Neural progenitor cell (in vitro differentiated cells): ENCODE measurements around the gene ZNF831. TPM values are rescaled to one million over a fixed set of nuclear protein-coding genes. Genes with fewer than 3 reads are reported as not detected.

Experiments used
- DNase-seq: peaks from one replicate; pipeline ENCODE4 v3.0.0-alpha.2; 2016; ENCODE audit warnings: low spot score
- H2AFZ ChIP-seq: fragments of 200-600 bp; sonication (generic); replicated peaks from 2 replicates; pipeline ENCODE4 v1.6.1; 2016; ENCODE audit warnings: antibody characterized with exemption
- H3F3A ChIP-seq: fragments of 200-600 bp; sonication (generic); 2 replicates; pipeline ENCODE4 v1.6.1; 2016; ENCODE audit warnings: antibody characterized with exemption, low read depth
- H3K27ac ChIP-seq: fragments of 200-600 bp; sonication (generic); 2 replicates; pipeline ENCODE4 v1.5.1; 2016; ENCODE audit warnings: mild to moderate bottlenecking
- H3K27me3 ChIP-seq: fragments of 200-600 bp; sonication (generic); 2 replicates; pipeline ENCODE4 v1.6.1; 2016; ENCODE audit warnings: mild to moderate bottlenecking, moderate library complexity
- H3K36me3 ChIP-seq: fragments of 200-600 bp; sonication (generic); 2 replicates; pipeline ENCODE4 v1.5.1; 2016
- H3K4me1 ChIP-seq: fragments of 200-600 bp; sonication (generic); 2 replicates; pipeline ENCODE4 v1.6.1; 2016; ENCODE audit warnings: mixed run types
- H3K4me2 ChIP-seq: fragments of 200-600 bp; sonication (generic); 2 replicates; pipeline ENCODE4 v1.6.1; 2016
- H3K4me3 ChIP-seq: fragments of 200-600 bp; sonication (generic); 2 replicates; pipeline ENCODE4 v1.5.1; 2016
- H3K79me2 ChIP-seq: fragments of 200-600 bp; sonication (generic); 2 replicates; pipeline ENCODE4 v1.6.1; 2016; ENCODE audit warnings: low read depth
- H3K9ac ChIP-seq: fragments of 200-600 bp; sonication (generic); 2 replicates; pipeline ENCODE4 v1.6.1; 2016
- H3K9me3 ChIP-seq: fragments of 200-600 bp; sonication (generic); 2 replicates; pipeline ENCODE4 v1.5.1; 2016; ENCODE audit warnings: low read depth
- H4K20me1 ChIP-seq: fragments of 200-600 bp; sonication (generic); 2 replicates; pipeline ENCODE4 v1.6.1; 2016; ENCODE audit warnings: low read depth
- H3K27ac Mint-ChIP-seq: 3 replicates; pipeline ENCODE4 v1.8.0; 2021; ENCODE audit warnings: mixed read lengths
- H3K27me3 Mint-ChIP-seq: 2 replicates; pipeline ENCODE4 v1.8.0; 2022; ENCODE audit warnings: low read depth, mild to moderate bottlenecking, inconsistent platforms, moderate library complexity, mixed read lengths; ENCODE audit not compliant: insufficient read depth
- H3K36me3 Mint-ChIP-seq: 3 replicates; pipeline ENCODE4 v1.8.0; 2021; ENCODE audit warnings: mixed read lengths
- H3K4me1 Mint-ChIP-seq: 3 replicates; pipeline ENCODE4 v1.8.0; 2021; ENCODE audit warnings: mixed read lengths
- H3K4me3 Mint-ChIP-seq: 3 replicates; pipeline ENCODE4 v1.8.0; 2021; ENCODE audit warnings: mild to moderate bottlenecking, moderate library complexity, mixed read lengths
- H3K9me3 Mint-ChIP-seq: 3 replicates; pipeline ENCODE4 v1.8.0; 2020; ENCODE audit warnings: mixed read lengths
- EZH2 ChIP-seq: fragments of 200-600 bp; sonication (generic); IDR thresholded peaks from 2 replicates; pipeline ENCODE4 v1.6.1; 2017; ENCODE audit warnings: antibody characterized with exemption, mild to moderate bottlenecking, moderate library complexity
- EZH2phosphoT487 ChIP-seq: fragments of 200-600 bp; sonication (generic); IDR thresholded peaks from 2 replicates; pipeline ENCODE4 v1.6.1; 2017; ENCODE audit warnings: antibody characterized with exemption
- total RNA-seq: library from RNA; depleted of rRNA; stranded (reverse); fragments of >200 nt; gene quantifications from 2 replicates; pipeline ENCODE4 v1.2.3, GENCODE V29; 2015; ENCODE audit warnings: low replicate concordance
- TF ChIP-seq, protein P1 (sequence below): fragments of 200-600 bp; sonication (generic); IDR thresholded peaks from 2 replicates; pipeline ENCODE4 v1.5.1; 2017; ENCODE audit warnings: antibody characterized with exemption, mild to moderate bottlenecking

The ZNF831 gene
- total RNA-seq, 1 donor from 2014 or later: not detected

DNA sequence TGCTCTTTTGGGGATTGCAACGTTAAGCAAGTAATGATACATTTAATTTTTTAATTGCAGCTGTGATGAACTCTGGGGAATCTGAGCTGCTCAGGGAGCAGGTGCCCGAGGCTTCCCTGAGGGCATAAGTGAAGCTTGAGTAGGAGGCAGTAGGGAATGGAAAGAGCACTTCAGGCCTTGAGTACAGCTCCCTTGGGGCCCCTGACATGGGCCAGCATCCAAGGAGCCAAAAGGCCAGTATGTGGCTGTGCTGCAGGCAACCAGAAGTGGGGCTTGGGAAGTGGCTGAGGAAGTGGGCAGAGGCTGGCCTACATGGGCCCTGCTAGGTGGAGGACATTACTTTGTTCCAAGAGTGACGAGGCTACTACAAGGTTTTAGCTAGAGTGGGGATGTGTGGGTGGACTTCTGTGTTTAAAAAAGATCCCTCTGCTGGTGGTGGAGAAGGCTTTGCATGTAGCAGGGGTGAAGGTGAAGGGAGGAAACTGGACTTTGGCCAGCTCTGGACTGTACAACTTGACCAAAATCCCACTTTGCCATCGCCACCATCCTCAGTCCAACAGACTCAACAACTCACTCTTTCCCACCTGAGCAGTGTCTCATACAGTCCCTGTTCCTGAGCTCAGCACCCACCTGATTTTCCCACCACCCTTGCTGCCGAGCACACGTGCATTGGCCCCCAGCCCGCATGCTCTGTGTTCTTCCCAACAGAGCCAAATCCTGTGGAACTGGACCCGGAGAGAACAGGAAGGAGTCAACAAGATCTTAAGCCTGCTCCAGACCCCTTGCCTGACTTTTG lies 10.9 kb upstream of the ZNF831 start:
- Histone ChIP-seq H4K20me1 (no peaks in the 10 kb centered on the region), H3K79me2 (no peaks in the 10 kb centered on the region), H3K9ac (no peak overlapping the region), H3F3A (no peaks in the 10 kb centered on the region), H3K9me3 (no peaks in the 10 kb centered on the region), H3K4me2 (no peak overlapping the region), H3K4me1 (peaks cover 2% of the 10 kb centered on the region), H3K27me3 (no peaks in the 10 kb centered on the region), H3K4me3 (no peak overlapping the region), H3K36me3 (no peaks in the 10 kb centered on the region), H2AFZ (no peak overlapping the region), H3K27ac (no peak overlapping the region)
- peaks cover 2% of the 10 kb centered on the region for H3K9me3 Mint-ChIP-seq
- peaks cover under 1% of the 10 kb centered on the region for H3K4me1 Mint-ChIP-seq
- no peak for DNase-seq
- TF ChIP-seq EZH2phosphoT487 (no peak), EZH2 (no peak)
- TF ChIP-seq, protein P1, sequence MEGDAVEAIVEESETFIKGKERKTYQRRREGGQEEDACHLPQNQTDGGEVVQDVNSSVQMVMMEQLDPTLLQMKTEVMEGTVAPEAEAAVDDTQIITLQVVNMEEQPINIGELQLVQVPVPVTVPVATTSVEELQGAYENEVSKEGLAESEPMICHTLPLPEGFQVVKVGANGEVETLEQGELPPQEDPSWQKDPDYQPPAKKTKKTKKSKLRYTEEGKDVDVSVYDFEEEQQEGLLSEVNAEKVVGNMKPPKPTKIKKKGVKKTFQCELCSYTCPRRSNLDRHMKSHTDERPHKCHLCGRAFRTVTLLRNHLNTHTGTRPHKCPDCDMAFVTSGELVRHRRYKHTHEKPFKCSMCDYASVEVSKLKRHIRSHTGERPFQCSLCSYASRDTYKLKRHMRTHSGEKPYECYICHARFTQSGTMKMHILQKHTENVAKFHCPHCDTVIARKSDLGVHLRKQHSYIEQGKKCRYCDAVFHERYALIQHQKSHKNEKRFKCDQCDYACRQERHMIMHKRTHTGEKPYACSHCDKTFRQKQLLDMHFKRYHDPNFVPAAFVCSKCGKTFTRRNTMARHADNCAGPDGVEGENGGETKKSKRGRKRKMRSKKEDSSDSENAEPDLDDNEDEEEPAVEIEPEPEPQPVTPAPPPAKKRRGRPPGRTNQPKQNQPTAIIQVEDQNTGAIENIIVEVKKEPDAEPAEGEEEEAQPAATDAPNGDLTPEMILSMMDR: no peak
- no peak overlapping the region for H3K27ac Mint-ChIP-seq
- peaks cover 7% of the 10 kb centered on the region for H3K27me3 Mint-ChIP-seq
- H3K36me3 Mint-ChIP-seq: no peaks in the 10 kb centered on the region
- H3K4me3 Mint-ChIP-seq: no peak overlapping the region

DNA sequence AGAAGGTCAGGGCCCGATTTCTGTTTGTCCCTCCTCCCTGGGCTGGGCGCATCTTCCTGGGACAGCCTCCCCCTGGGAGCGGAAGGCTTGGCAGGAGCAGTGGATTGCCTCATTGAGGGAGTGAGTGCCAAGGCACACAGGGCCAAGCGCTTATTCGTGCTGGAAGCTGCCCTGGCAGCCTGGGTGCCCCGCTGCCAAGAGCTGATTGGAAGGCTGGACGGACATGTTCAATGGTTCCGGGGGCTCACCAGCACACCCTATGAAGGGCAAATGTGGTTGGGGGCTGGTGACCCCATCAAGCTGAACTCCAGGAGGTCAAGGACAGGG lies 10.3 kb upstream of the ZNF831 start:
- H3K27me3 Mint-ChIP-seq: peaks cover 10% of the 10 kb centered on the region
- no peaks in the 10 kb centered on the region for H4K20me1 ChIP-seq

DNA sequence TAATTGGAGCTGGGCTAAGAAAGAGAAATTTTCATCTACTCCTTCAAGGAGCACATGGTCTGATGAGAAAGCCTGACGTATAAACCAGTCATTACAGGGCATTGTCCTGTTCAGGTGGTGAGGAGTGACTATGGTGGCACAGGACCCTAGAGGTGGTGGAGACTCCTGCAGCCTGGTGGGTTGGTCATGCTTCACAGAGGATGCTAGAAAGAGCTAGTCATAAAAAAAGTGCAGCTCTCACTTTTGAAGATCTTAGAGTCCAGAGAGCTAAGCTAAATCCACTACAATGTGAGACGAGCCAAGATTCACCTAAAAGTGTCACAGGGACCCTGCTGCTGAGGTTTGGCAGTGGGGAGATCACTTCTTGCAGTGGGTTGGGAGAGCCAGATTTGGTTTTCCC lies 9.8 kb upstream of the ZNF831 start:
- Mint-ChIP-seq H3K4me1 (peaks cover 6% of the 10 kb centered on the region), H3K4me3 (no peak overlapping the region), H3K27ac (no peak overlapping the region), H3K9me3 (no peaks in the 10 kb centered on the region), H3K36me3 (no peaks in the 10 kb centered on the region), H3K27me3 (peaks cover 10% of the 10 kb centered on the region)
- DNase-seq: no peak
- no peak for TF ChIP-seq EZH2
- TF ChIP-seq EZH2phosphoT487: no peak
- TF ChIP-seq, protein P1: no peak
- H3F3A ChIP-seq: no peaks in the 10 kb centered on the region
- no peaks in the 10 kb centered on the region for H3K9me3 ChIP-seq
- no peaks in the 10 kb centered on the region for H3K27me3 ChIP-seq
- H3K27ac ChIP-seq: no peak overlapping the region
- H4K20me1 ChIP-seq: no peaks in the 10 kb centered on the region
- H3K4me1 ChIP-seq: peaks cover 12% of the 10 kb centered on the region
- H3K9ac ChIP-seq: no peak overlapping the region
- H2AFZ ChIP-seq: no peak overlapping the region
- H3K79me2 ChIP-seq: no peaks in the 10 kb centered on the region
- H3K4me2 ChIP-seq: no peak overlapping the region
- no peaks in the 10 kb centered on the region for H3K36me3 ChIP-seq
- no peak overlapping the region for H3K4me3 ChIP-seq

More for the DNA sequence above, 10.3 kb upstream of the ZNF831 start:
- no peak for DNase-seq
- no peak overlapping the region for H3K27ac ChIP-seq
- no peaks in the 10 kb centered on the region for H3K36me3 ChIP-seq
- peaks cover 6% of the 10 kb centered on the region for H3K4me1 Mint-ChIP-seq
- H3K36me3 Mint-ChIP-seq: no peaks in the 10 kb centered on the region
- H3K4me3 ChIP-seq: no peak overlapping the region
- no peaks in the 10 kb centered on the region for H3K9me3 ChIP-seq
- no peak overlapping the region for H3K27ac Mint-ChIP-seq
- no peak overlapping the region for H3K4me3 Mint-ChIP-seq
- H3K79me2 ChIP-seq: no peaks in the 10 kb centered on the region
- TF ChIP-seq, protein P1: no peak
- TF ChIP-seq EZH2 (no peak), EZH2phosphoT487 (no peak)
- H3K9me3 Mint-ChIP-seq: no peaks in the 10 kb centered on the region
- no peak overlapping the region for H3K4me2 ChIP-seq
- H3K27me3 ChIP-seq: no peaks in the 10 kb centered on the region
- H3F3A ChIP-seq: no peaks in the 10 kb centered on the region
- H3K9ac ChIP-seq: no peak overlapping the region
- no peak overlapping the region for H2AFZ ChIP-seq
- peaks cover 7% of the 10 kb centered on the region for H3K4me1 ChIP-seq
